ENCODE data around the gene CHCHD1.
A peak's percentile ranks its signal among the peaks of the same experiment; 100 is the strongest.
"Not testable (repeated sequence)": the region's sequence is repeated elsewhere in the genome, so short reads cannot be mapped to it uniquely, and the experiment has no call there.

CHCHD1 gene
- total RNA-seq = 8.6 to 32.2 (median 21.7) reads per million in 17 experiments

GRCh38 chr10:73781879-73782748 lies at the start of gene CHCHD1:
CHCHD1 (plus strand) TSS chr10:73782048; CDS start chr10:73782076, 28 bp downstream.
- DNase-seq = peak; percentile 90 to 95 (median 93)

GRCh38 chr10:73732426-73732825 lies 49.4 kb upstream of the CHCHD1 start:
- no peak for DNase-seq

GRCh38 chr10:73732931-73733623 lies 48.8 kb upstream of the CHCHD1 start:
- DNase-seq = no peak

GRCh38 chr10:73734028-73734720 lies 47.7 kb upstream of the CHCHD1 start:
- DNase-seq = no peak

- DNase-seq = no peak
Observed at GRCh38 chr10:73734796-73735305, 47.0 kb upstream of the CHCHD1 start.

- DNase-seq = not testable (repeated sequence)
Observed at GRCh38 chr10:73740501-73741254, 41.2 kb upstream of the CHCHD1 start.

- DNase-seq = no peak
Observed at GRCh38 chr10:73742454-73742734, 39.5 kb upstream of the CHCHD1 start.

GRCh38 chr10:73743327-73743904 lies 38.4 kb upstream of the CHCHD1 start:
- no peak for DNase-seq

GRCh38 chr10:73743905-73744663 lies 37.8 kb upstream of the CHCHD1 start, which contains the start of gene SEC24C:
SEC24C (plus strand) TSS chr10:73744372; CDS start chr10:73746833, 2,461 bp downstream.
- DNase-seq = peak; percentile 98 to 99 (median 98)

- DNase-seq = peak; percentile 69 to 80 (median 74)
Observed at GRCh38 chr10:73744664-73744975, 37.2 kb upstream of the CHCHD1 start.

GRCh38 chr10:73746721-73747120 lies 35.1 kb upstream of the CHCHD1 start:
- DNase-seq = no peak

- DNase-seq = no peak
Observed at GRCh38 chr10:73750819-73751218, 31.0 kb upstream of the CHCHD1 start.

GRCh38 chr10:73756183-73756582 lies 25.7 kb upstream of the CHCHD1 start:
- DNase-seq = no peak

GRCh38 chr10:73758704-73759511 lies 22.9 kb upstream of the CHCHD1 start:
- no peak for DNase-seq

GRCh38 chr10:73759512-73760115 lies 22.2 kb upstream of the CHCHD1 start:
- no peak for DNase-seq

GRCh38 chr10:73761781-73762180 lies 20.1 kb upstream of the CHCHD1 start:
- no peak for DNase-seq

GRCh38 chr10:73762915-73763314 lies 18.9 kb upstream of the CHCHD1 start:
- DNase-seq = no peak

- DNase-seq = no peak
Observed at GRCh38 chr10:73763343-73763742, 18.5 kb upstream of the CHCHD1 start.

- DNase-seq = peak in 3 of 4 experiments; percentile 31 to 42 (median 35)
Observed at GRCh38 chr10:73765066-73765465, 16.8 kb upstream of the CHCHD1 start.

GRCh38 chr10:73768881-73769280 lies 13.0 kb upstream of the CHCHD1 start:
- DNase-seq = no peak

Data from suppressor macrophage (primary cell).